Keratinocyte (primary cell): Measurements from ENCODE around the gene MAP3K6. TPM values are rescaled to one million over a fixed set of nuclear protein-coding genes. Genes with fewer than 3 reads are reported as not detected.
"Not testable (repeated sequence)": the region's sequence is repeated elsewhere in the genome, so short reads cannot be mapped to it uniquely, and the experiment has no call there.

Experiments
- DNase-seq: peaks from one replicate; pipeline ENCODE4 v3.0.0-alpha.2; 2011; ENCODE audit warnings: low read depth, missing footprints, low spot score
- FAIRE-seq: peaks from 2 replicates; lab custom pipeline; 2011; peaks lifted over from hg19 to GRCh38; lab: Jason Lieb, UNC
- H2AFZ ChIP-seq: 2 replicates; pipeline ENCODE4 v1.6.0; 2012; ENCODE audit warnings: low read length, control low read depth, inconsistent platforms; ENCODE audit not compliant: control insufficient read depth
- H3K27ac ChIP-seq: 2 replicates; pipeline ENCODE4 v1.5.1; 2011; ENCODE audit warnings: low read length; ENCODE audit not compliant: control insufficient read depth, insufficient read depth
- H3K27me3 ChIP-seq: 3 replicates; pipeline ENCODE4 v1.6.0; 2011; ENCODE audit warnings: low read length; ENCODE audit not compliant: control insufficient read depth, insufficient read depth; ENCODE audit errors: extremely low read depth
- H3K36me3 ChIP-seq, 2 experiments: 2 replicates in 1 of 2; 3 replicates in 1 of 2; pipeline ENCODE4 v1.5.1; 2011; ENCODE audit warnings: low read length in 2 of 2, mild to moderate bottlenecking in 1 of 2; ENCODE audit not compliant: control insufficient read depth in 2 of 2, insufficient read depth in 2 of 2; ENCODE audit errors: extremely low read depth in 1 of 2
- H3K4me1 ChIP-seq: 3 replicates; pipeline ENCODE4 v1.5.1; 2011; ENCODE audit warnings: low read length; ENCODE audit not compliant: control insufficient read depth, insufficient read depth; ENCODE audit errors: extremely low read depth
- H3K4me2 ChIP-seq: 3 replicates; pipeline ENCODE4 v1.6.0; 2011; ENCODE audit warnings: low read depth, low read length; ENCODE audit not compliant: control insufficient read depth, insufficient read depth; ENCODE audit errors: extremely low read depth
- H3K4me3 ChIP-seq, 3 experiments: fragments of 200-600 bp in 1 of 3; sonication (generic) in 1 of 3; 2 replicates in 2 of 3; 3 replicates in 1 of 3; pipeline ENCODE4 v1.5.1; 2011 to 2016; ENCODE audit warnings: low read length in 3 of 3, mild to moderate bottlenecking in 3 of 3, control low read depth in 2 of 3, inconsistent platforms in 1 of 3, low read depth in 1 of 3, mixed read lengths in 1 of 3, mixed run types in 1 of 3, moderate library complexity in 1 of 3; ENCODE audit not compliant: control insufficient read depth in 2 of 3, insufficient read depth in 2 of 3; ENCODE audit errors: extremely low read depth in 1 of 3
- H3K79me2 ChIP-seq: 2 replicates; pipeline ENCODE4 v1.6.0; 2012; ENCODE audit warnings: low read length; ENCODE audit not compliant: control insufficient read depth, insufficient read depth
- H3K9ac ChIP-seq: 3 replicates; pipeline ENCODE4 v1.6.0; 2011; ENCODE audit warnings: low read length; ENCODE audit not compliant: control insufficient read depth, insufficient read depth; ENCODE audit errors: extremely low read depth
- H3K9me1 ChIP-seq: 3 replicates; pipeline ENCODE4 v1.6.0; 2011; ENCODE audit warnings: low read length; ENCODE audit not compliant: control insufficient read depth, insufficient read depth; ENCODE audit errors: extremely low read depth
- H3K9me3 ChIP-seq: 2 replicates; pipeline ENCODE4 v1.5.1; 2012; ENCODE audit warnings: low read depth, low read length; ENCODE audit not compliant: control insufficient read depth
- H4K20me1 ChIP-seq: 3 replicates; pipeline ENCODE4 v1.6.0; 2011; ENCODE audit warnings: low read length; ENCODE audit not compliant: control insufficient read depth, insufficient read depth; ENCODE audit errors: extremely low read depth
- EZH2 ChIP-seq: IDR thresholded peaks from one replicate; pipeline ENCODE4 v1.6.1; 2012; ENCODE audit warnings: inconsistent platforms, mild to moderate bottlenecking, low read length, moderate library complexity
- dilution Hi-C: fragments of 300-500 bp; cut with MboI; formaldehyde crosslinking; loops from one replicate; pipeline ENCODE4 v1.7.0; 2020; ENCODE audit warnings: low sequenced_read_pairs; ENCODE audit not compliant: extremely low pct_ligation_motif_present
- polyA plus RNA-seq, 5 experiments: library from polyadenylated mRNA; depleted of rRNA in 3 of 5; stranded (reverse) in 3 of 5; stranded (forward) in 1 of 5; unstranded in 1 of 5; fragments of >200 nt; gene quantifications; 1 replicate in 1 of 5; 2 replicates in 3 of 5; 3 replicates in 1 of 5; pipeline versions ENCODE4 v1.2.1 to v1.2.3, GENCODE V29; 2011 to 2012; ENCODE audit warnings: missing spikeins in 2 of 5, low read depth in 1 of 5, low replicate concordance in 1 of 5
- TF ChIP-seq, protein P1 (sequence below), 3 experiments: IDR thresholded peaks in 1 of 3; conservative IDR thresholded peaks in 1 of 3; optimal IDR thresholded peaks in 1 of 3; 2 replicates in 2 of 3; 3 replicates in 1 of 3; pipeline versions ENCODE3 to v1.5.1; 2011; ENCODE audit warnings: low read length in 3 of 3, mild to moderate bottlenecking in 3 of 3, moderate library complexity in 2 of 3, control low read depth in 1 of 3, inconsistent platforms in 1 of 3; ENCODE audit not compliant: insufficient read depth in 2 of 3; ENCODE audit errors: extremely low read depth in 1 of 3

The MAP3K6 gene
- polyA plus RNA-seq, 1 donor (not counting 4 experiments of a cell fraction or from before 2014, with no cell fraction given), result 13.4 TPM

DNA sequence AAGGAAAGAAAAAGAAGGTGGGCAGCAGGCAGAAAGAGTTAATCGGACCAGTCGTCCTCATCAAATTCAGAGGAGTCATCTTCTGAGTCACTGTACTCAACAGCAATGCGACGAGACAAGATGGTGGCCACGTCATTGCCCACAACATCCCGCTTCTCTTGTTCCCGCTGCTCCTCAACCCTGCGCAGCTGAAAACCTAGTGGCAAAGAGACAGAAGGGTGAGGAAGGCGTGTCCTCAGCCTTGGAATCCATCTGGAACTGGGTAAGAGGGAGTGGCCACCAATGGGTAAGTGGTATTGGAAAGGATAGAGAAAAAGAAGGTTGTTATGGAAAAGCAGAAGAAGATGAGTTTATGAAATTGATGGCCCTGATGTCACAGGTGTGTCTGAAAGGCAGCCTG is 41.4 kb upstream of the MAP3K6 start:
- H2AFZ ChIP-seq, result no peak overlapping the region
- H3K9ac ChIP-seq, result no peak overlapping the region
- no peaks in the 10 kb centered on the region for H3K9me1 ChIP-seq
- H3K27me3 ChIP-seq, result no peaks in the 10 kb centered on the region
- no peak overlapping the region for H3K4me3 ChIP-seq
- H3K4me1 ChIP-seq, result peaks cover 34% of the 10 kb centered on the region
- TF ChIP-seq, protein P1, sequence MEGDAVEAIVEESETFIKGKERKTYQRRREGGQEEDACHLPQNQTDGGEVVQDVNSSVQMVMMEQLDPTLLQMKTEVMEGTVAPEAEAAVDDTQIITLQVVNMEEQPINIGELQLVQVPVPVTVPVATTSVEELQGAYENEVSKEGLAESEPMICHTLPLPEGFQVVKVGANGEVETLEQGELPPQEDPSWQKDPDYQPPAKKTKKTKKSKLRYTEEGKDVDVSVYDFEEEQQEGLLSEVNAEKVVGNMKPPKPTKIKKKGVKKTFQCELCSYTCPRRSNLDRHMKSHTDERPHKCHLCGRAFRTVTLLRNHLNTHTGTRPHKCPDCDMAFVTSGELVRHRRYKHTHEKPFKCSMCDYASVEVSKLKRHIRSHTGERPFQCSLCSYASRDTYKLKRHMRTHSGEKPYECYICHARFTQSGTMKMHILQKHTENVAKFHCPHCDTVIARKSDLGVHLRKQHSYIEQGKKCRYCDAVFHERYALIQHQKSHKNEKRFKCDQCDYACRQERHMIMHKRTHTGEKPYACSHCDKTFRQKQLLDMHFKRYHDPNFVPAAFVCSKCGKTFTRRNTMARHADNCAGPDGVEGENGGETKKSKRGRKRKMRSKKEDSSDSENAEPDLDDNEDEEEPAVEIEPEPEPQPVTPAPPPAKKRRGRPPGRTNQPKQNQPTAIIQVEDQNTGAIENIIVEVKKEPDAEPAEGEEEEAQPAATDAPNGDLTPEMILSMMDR (optimal IDR thresholded peaks at IDR 0.05 in 1 of 3, IDR thresholded peaks at IDR 0.05 in 1 of 3, conservative IDR thresholded peaks at IDR 0.05 in 1 of 3; ENCODE audit: extremely low read depth in 1 of 3, insufficient read depth in 2 of 3, low read length in 3 of 3), result no peak
- no peak for TF ChIP-seq EZH2
- no peaks in the 10 kb centered on the region for H4K20me1 ChIP-seq
- no peaks in the 10 kb centered on the region for H3K79me2 ChIP-seq
- no peak overlapping the region for H3K27ac ChIP-seq
- dilution Hi-C loops, result loop anchor here (25.0 kb wide), 1 partner anchor 179 kb away; no protein-coding TSS in a partner anchor
- FAIRE-seq (no peak), DNase-seq (no peak)
- H3K9me3 ChIP-seq, result no peaks in the 10 kb centered on the region
- peaks cover 17 to 53% of the 10 kb centered on the region in 2 experiments for H3K36me3 ChIP-seq
- no peak overlapping the region for H3K4me2 ChIP-seq

DNA sequence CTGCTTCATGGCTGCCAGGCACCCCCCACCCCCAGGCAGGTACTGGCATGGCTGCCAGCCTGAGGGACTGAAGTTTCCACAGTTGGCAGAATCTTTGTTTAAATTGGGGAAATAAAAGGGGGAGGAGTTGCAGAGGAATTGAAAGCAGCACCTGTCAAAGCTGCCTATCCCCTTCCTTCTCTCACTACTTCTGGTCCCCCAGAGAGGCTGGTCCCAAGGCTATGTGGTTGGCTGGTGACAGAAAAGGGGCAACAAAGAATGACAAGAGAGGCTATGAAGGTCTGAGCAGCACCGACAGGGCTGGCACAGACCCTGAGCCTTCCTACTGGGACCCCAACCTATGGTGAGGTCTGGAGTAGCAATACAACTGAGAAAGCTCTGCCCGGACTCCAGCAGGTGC is 40.0 kb upstream of the MAP3K6 start:
- not testable (repeated sequence) for H3K9ac ChIP-seq, H3K27me3 ChIP-seq, H3K9me3 ChIP-seq, H3K9me1 ChIP-seq, H4K20me1 ChIP-seq, FAIRE-seq, H3K4me2 ChIP-seq, H3K79me2 ChIP-seq, H3K27ac ChIP-seq, DNase-seq, H3K4me3 ChIP-seq, H2AFZ ChIP-seq
- dilution Hi-C loops, result loop anchor here (25.0 kb wide), 1 partner anchor 181 kb away; no protein-coding TSS in a partner anchor
- peaks cover 13 to 39% of the 10 kb centered on the region in 2 experiments for H3K36me3 ChIP-seq
- peaks cover 42% of the 10 kb centered on the region for H3K4me1 ChIP-seq

DNA sequence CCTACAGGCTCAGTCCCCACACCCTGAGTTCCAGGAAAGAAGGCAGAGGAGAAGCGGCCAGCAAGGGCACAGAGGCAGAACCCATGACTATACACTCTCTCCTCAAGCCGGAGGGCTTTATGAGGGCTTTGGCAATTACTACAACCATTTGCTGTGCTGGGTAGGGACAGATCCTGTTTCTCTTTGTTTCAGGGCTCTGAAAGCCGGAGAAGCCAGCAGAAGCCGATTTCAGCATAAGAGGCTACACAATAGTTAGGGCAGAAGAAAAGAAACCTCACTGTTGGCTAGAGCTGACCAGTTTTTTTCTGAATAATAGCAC is 39.6 kb upstream of the MAP3K6 start:
- Histone ChIP-seq H3K9me1 (no peaks in the 10 kb centered on the region), H3K27ac (no peak overlapping the region), H2AFZ (no peak overlapping the region), H3K4me1 (peaks cover 42% of the 10 kb centered on the region), H3K9me3 (no peaks in the 10 kb centered on the region), H3K27me3 (no peaks in the 10 kb centered on the region), H4K20me1 (no peaks in the 10 kb centered on the region), H3K36me3 (peaks cover 12 to 36% of the 10 kb centered on the region in 2 experiments), H3K4me2 (no peak overlapping the region), H3K79me2 (no peaks in the 10 kb centered on the region), H3K4me3 (no peak overlapping the region), H3K9ac (no peak overlapping the region)
- FAIRE-seq (peak; percentile 74), DNase-seq (no peak)
- dilution Hi-C loops, result loop anchor here (25.0 kb wide), 1 partner anchor 181 kb away; no protein-coding TSS in a partner anchor
- TF ChIP-seq, protein P1 (optimal IDR thresholded peaks at IDR 0.05 in 1 of 3, IDR thresholded peaks at IDR 0.05 in 1 of 3, conservative IDR thresholded peaks at IDR 0.05 in 1 of 3; ENCODE audit: extremely low read depth in 1 of 3, insufficient read depth in 2 of 3, low read length in 3 of 3), result no peak
- TF ChIP-seq EZH2, result no peak
